Dedifferentiated amniotic fluid mesenchymal stem cell (primary cell): ENCODE data around the gene RGS7.
"Not testable (repeated sequence)": the region's sequence is repeated elsewhere in the genome, so short reads cannot be mapped to it uniquely, and the experiment has no call there.

ENCODE experiments used
- DNase-seq: peaks from one replicate; pipeline ENCODE4 v3.0.0-alpha.2; 2016; ENCODE audit errors: extremely low spot score

The RGS7 gene

DNA sequence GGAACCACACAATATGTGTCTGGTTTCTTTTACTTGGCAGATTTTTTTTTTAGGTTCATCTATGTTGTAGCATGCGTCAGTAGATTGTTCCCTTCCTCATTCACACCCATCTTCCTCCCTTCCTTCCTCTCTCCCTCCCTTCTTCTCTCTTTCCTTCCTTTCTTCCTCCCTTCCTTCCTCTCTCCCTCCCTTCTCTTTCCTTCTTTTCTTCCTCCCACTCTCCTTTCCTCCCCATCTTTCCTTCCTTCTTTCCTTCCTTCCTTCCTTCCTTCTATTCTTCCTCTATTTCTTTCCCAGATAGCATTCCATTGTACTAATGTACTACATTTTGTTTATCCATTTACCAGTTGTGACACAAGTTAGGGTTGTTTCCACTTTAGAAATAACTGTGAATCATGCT lies 218.0 kb downstream of the RGS7 start:
- no peak for DNase-seq

DNA sequence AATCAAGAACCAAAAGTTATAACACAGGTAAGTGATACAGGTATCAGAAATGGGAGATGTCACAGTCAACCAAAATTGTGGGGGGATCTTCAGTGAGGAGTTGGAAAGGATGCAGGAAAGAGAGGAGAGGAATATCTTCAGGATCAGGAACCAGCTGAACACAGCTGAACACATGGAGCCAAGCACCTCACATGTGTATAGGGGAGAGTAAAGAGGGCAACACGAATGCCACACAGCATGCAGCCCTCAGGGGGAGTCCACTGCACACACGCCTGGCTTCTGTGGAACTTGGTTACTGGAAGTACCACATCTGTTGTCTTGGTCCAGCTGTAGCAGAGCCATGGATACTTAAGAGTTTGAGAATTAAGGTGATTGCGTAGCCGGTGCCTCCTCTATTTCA lies 218.8 kb downstream of the RGS7 start:
- DNase-seq = no peak

DNA sequence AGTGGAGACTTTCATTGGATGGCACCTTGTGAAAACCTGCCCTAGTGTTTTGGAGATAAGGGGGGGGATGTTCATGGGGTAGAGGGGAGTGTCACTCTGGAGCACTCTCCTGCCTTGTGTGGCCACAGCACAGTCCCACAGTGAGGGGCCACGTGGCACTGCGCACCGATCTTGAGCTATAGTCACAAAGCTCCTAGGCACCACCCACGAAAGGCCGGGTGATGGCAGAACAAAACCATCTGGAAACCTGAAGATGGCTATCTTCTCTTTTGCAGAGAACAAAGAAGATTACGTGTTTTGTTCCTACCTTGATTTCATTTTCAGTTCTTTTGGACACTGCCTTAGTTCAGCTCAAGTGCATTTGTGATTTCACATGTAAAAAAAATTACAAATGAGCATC lies 220.6 kb downstream of the RGS7 start:
- DNase-seq = no peak

GRCh38 chr1:241131636-241132194 lies 225.3 kb downstream of the RGS7 start:
- no peak for DNase-seq

- no peak for DNase-seq
Observed at GRCh38 chr1:241130881-241131280, 226.1 kb downstream of the RGS7 start.

DNA sequence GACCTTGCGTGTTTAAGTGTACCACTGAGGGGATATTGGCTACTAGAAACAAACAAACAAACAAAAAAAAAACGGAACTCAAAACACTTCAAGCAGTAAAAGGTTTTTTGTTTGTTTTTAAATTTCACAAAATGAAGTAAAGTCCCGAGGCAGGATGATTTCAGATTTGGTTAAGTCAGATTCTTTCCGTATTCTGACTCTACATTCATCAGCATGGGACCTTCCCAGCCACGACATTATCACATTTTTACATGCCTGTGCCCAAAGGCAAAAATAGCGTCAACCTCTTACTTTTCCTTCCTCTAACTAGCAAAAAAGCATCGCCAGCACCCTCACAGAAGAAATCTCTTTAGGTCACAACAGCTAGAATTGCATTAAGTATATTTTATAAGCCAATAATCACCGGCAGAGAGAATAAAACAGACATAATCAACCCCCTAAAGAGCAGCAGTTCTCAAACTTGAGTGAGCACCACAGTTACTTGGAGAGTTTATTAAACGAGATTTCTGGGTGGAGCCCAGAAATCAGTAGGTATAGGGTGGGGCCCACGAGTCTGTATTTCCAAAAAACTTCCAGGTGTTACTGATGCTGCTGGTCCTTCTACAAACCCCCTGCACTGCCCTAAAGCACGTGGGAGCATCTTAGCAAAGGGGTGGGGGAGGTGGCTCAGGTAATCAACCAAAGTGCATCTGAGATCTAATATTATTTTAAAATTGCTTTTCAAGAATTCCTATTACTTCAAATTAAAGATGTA lies 227.6 kb downstream of the RGS7 start:
- no peak for DNase-seq

GRCh38 chr1:241125286-241125685 lies 231.7 kb downstream of the RGS7 start:
- no peak for DNase-seq

- no peak for DNase-seq
Observed at GRCh38 chr1:241118049-241118448, 239.0 kb downstream of the RGS7 start.

DNA sequence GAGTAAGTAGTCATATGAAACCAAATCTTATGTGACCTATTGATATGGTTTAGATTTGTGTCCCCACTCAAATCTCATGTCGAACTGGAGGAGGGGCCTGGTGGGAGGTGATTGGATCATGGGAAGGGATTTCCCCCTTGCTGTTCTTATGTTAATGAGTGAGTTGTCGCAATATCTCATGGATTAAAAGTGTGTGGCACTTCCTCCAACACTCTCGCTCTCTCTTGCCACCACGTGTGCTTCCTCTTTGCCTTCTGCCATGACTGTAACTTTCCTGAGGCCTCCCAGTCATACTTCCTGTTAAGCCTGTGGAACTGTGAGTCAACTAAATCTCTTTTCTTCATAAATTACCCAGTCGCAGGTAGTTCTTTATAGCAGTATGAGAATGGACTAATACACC lies 241.2 kb downstream of the RGS7 start:
- DNase-seq = no peak

GRCh38 chr1:241114699-241115233 lies 242.2 kb downstream of the RGS7 start:
- no peak for DNase-seq

DNA sequence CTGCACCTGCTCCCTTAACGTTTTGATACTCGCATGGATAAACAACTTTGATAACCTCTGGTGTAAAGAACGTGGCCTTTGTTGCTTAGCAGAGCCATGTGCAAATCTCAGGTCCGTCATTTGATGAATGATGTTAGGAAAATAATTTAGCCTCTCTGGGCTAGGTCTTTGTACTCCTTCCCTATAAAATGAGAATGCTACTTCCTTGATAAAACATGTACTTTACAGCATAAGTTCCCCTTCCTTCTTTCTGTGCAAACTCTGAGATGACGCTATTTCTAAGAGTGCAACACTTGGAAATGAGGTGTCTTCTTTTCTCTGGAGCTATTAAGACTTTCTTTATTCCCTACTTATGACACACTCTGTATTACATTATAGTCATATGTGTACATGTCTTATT lies 243.4 kb downstream of the RGS7 start:
- no peak for DNase-seq

DNA sequence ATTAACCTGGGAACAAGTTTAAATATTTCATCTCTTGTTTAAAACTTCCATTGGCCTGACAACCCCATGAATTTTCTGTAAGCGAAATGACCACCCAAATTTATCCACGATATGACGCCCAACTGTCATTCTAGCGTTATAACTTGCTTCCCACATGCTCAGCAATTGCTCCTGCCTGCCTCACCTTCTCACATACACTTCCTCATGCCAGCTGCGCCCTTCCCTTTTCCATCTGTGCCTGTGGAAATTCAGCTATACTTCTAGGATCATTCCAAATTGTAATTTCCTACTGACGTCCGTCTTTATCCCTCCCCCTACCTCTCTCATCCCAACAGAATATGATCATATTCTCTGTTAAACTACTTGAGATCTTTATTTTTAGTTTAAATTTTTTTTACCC lies 248.0 kb downstream of the RGS7 start:
- no peak for DNase-seq

DNA sequence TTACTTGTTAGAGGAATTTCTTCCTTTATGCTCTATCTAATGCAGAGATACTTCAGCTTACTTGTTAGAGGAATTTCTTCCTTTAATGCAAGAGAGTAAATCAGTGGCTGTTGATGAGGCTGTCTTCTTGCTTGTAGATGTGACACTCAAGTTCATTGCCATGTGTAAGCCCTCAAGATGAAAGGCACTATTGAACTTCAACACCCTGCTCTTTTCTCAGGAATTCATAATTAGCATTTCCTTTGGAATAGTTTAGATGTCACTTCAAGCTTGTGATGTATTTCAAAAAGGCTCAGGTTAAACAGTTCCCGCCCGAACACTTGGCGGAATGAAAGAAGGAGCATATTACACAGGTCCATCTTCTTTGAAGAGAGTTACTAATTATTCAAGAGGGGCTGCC lies 251.9 kb downstream of the RGS7 start:
- no peak for DNase-seq

GRCh38 chr1:241102664-241103063 lies 254.3 kb downstream of the RGS7 start:
- no peak for DNase-seq

- no peak for DNase-seq
Observed at GRCh38 chr1:241101622-241102021, 255.4 kb downstream of the RGS7 start.

- no peak for DNase-seq
Observed at GRCh38 chr1:241097479-241097878, 259.5 kb downstream of the RGS7 start.

GRCh38 chr1:241096982-241097381 lies 260.0 kb downstream of the RGS7 start:
- no peak for DNase-seq

DNA sequence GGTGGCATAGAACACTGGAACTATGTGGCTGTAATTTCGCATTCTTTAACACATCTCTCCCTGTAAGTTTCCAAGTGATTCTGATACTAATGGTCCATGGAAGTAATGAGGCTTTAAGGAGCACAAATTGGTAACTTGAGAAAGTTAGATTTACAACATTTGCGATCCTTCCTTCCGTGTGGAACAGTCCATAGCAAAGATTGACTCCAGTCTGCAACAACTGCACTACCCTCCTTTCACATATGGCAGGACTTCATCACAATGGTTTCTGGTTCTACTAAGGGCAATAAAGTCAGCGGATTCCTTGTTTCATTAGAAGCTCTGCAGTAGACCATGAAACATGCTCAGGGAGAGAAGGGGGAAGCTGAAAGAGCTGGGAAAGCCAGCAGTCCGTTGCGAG lies 261.2 kb downstream of the RGS7 start:
- DNase-seq = no peak

DNA sequence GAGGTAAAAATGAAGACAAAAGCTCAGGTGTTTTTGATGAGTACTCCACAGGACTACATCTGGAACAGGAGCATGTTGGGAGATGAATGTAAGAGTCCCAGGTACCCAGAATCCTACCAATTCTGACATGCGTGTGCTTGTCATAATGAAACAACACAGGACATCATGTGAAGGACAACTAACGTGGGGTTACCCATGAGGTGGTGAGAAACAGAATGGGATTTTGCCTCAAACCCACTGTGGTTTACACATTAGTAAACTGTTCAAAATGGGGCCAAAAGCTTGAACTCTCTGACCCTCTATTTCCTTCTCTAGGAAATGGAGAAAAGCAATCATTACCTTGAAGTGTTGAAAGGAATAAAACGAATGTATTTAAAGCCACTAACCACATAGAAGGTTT lies 266.2 kb downstream of the RGS7 start:
- DNase-seq = no peak

DNA sequence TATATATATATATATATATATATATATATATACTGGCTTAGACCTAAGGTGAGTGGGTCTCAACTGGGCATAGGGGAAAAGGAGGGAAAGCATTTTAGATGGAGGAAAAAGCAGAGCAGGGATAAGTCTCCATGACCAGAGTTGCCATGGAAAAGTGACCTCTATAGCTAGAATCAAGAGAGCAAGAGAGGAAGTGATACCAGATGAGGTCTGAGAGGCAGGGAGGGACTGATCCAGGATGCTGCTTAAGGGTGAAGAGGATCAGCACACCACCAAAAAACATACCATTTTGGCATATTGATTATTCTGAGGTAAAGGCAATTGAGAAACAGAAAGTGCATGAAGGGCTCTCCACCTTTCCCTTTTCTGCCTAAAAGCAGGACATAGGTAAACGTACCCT lies 267.9 kb downstream of the RGS7 start:
- DNase-seq = not testable (repeated sequence)

DNA sequence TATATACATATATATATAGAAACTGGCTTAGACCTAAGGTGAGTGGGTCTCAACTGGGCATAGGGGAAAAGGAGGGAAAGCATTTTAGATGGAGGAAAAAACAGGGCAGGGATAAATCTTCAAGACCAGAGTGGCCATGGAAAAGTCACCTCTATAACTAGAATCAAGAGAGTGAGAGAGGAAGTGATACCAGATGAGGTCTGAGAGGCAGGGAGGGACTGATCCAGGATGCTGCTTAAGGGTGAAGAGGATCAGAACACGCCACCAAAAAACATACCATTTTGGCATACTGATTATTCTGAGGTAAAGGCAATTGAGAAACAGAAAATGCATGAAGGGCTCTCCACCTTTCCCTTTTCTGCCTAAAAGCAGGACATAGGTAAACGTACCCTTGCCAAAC lies 268.9 kb downstream of the RGS7 start:
- not testable (repeated sequence) for DNase-seq

DNA sequence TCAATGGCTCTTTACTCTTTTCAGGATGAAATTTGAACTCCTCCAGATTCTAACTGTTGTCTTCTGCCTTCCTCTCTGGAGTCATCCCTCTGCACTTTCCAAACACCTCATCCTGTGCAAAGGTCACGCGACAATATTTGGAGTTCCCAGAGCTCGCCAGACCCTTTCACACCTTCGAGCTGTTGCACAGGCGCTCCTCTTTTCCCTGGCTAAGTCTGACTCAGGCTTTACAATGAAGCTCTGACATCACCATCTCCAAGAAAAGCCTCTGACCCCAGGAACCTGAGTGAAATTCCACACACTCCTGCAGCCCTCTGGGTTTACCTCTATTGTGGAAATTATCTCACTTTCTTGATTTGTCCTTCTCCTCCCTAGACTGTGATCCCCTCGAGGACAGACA lies 270.3 kb downstream of the RGS7 start:
- no peak for DNase-seq

GRCh38 chr1:241083285-241083684 lies 273.7 kb downstream of the RGS7 start:
- no peak for DNase-seq

DNA sequence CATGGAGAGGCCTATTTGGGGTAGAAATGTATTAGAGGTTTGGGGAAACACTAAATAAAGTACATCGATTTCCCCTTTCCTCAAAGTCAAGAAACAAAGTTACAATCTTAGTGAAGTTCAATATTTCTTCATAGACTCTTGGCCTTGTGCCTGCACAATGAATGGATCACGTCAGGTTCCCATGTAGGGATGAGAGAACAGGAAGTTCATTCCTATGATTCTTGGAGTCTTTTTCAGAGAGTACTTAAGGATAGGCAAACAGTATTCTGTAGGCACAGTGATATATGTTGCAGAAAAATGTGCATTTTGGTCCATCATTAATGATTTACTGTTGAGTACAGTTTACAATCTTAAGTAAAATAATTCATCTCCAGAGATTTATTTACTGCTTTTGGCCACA lies 275.5 kb downstream of the RGS7 start:
- no peak for DNase-seq
